ENCODE results near the gene KDM6A. TPM values are rescaled to one million over a fixed set of nuclear protein-coding genes. Genes with fewer than 3 reads are reported as not detected.

Gene KDM6A
- polyA plus RNA-seq, 1 of the 3 experiments (the other 2 are of a cell fraction) = 7.4 TPM

DNA sequence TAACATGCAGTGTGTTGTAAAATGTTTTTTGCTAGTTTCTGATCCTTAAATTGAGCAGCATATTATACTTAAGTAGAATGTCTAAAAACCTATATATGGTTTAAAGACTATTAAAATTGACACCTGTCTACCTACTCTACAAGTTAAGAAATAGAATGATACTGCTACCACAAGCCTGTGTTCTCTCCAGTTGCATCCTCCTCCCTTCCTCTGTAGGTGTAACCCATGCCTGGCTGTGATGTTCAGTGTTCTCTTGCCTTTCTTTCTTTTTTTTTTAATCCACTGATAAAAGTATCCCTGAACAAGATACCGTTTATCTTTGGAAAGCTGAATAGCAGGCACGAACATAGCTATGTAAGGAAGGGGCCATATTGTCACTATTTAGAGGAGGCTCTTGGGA is 99.1 kb downstream of the KDM6A start:
- Histone ChIP-seq H3K9me3 (0 out of 2 replicates have a peak, but pooled peaks cover 11% of the 10 kb centered on the region), H3K27me3 (ENCODE audit: insufficient read depth) (no peaks in the 10 kb centered on the region), H3K36me3 (replicated peaks in 1 of 2; ENCODE audit: control insufficient read depth in 1 of 2, insufficient read depth in 2 of 2, low read length in 1 of 2) (peaks cover 0 to 5% of the 10 kb centered on the region in 2 experiments), H3K27ac (ENCODE audit: low read depth in 2 of 2, low read length in 1 of 2) (peak overlapping the region in 1 of 2 experiments; percentile 45; a peak in 2 of 4 replicates), H3F3A (replicated peaks; ENCODE audit: insufficient read depth) (no peaks in the 10 kb centered on the region), H3K9ac (no peak overlapping the region), H3K9me2 (no peaks in the 10 kb centered on the region), H4K20me1 (ENCODE audit: insufficient read depth) (peaks cover 7% of the 10 kb centered on the region; the same call in 1 of the 2 replicates), H3K79me2 (ENCODE audit: insufficient read depth) (peaks cover 51% of the 10 kb centered on the region), H2AFZ (ENCODE audit: low read depth) (no peak overlapping the region), H3K4me1 (ENCODE audit: control insufficient read depth in 1 of 2, insufficient read depth in 2 of 2, low read depth in 1 of 2, low read length in 1 of 2) (no peaks in the 10 kb centered on the region; a peak in 2 of 4 replicates), H3K4me2 (no peak overlapping the region), H3K4me3 (ENCODE audit: low read depth in 2 of 2, low read length in 1 of 2) (no peak overlapping the region)
- TF ChIP-seq RXRA (IDR thresholded peaks at IDR 0.05; ENCODE audit: borderline replicate concordance, low read depth) (no peak), PBX3 (IDR thresholded peaks at IDR 0.05) (no peak), RAD21 (IDR thresholded peaks at IDR 0.05; ENCODE audit: low read length) (no peak), NFIC (IDR thresholded peaks at IDR 0.05; ENCODE audit: borderline replicate concordance) (no peak), EP300 (IDR thresholded peaks at IDR 0.05; ENCODE audit: borderline replicate concordance in 1 of 2, low read depth in 1 of 2, low read length in 1 of 2) (no peak)
- CTCF ChIA-PET = interaction anchor here (1.0 kb wide), 1 partner anchor 98 kb away, joined by 3 read pairs; no protein-coding TSS in a partner anchor
- WGBS (ENCODE audit: low lambda C conversion rate) = 92% methylated on average over 2 of the region's 2 CpGs
- POLR2A ChIA-PET = no interaction called here
- DNase-seq = no peak

- POLR2A ChIA-PET = no interaction called here
- no peak overlapping the region for H3K27ac ChIP-seq (ENCODE audit: low read depth in 2 of 2, low read length in 1 of 2)
- peaks cover 55% of the 10 kb centered on the region for H3K79me2 ChIP-seq (ENCODE audit: insufficient read depth)
- H3K9ac ChIP-seq = no peak overlapping the region
- H3K4me3 ChIP-seq (ENCODE audit: low read depth in 2 of 2, low read length in 1 of 2) = no peak overlapping the region
- peaks cover 1% of the 10 kb centered on the region; the same call in 1 of the 2 replicates for H4K20me1 ChIP-seq (ENCODE audit: insufficient read depth)
- H2AFZ ChIP-seq (ENCODE audit: low read depth) = no peak overlapping the region
- TF ChIP-seq GABPA (IDR thresholded peaks at IDR 0.05; ENCODE audit: low read depth) (no peak), YY1 (IDR thresholded peaks at IDR 0.05; ENCODE audit: low read depth) (no peak), MEF2A (IDR thresholded peaks at IDR 0.05; ENCODE audit: borderline replicate concordance, low read depth) (no peak), PBX3 (IDR thresholded peaks at IDR 0.05) (no peak), CTCF (IDR thresholded peaks at IDR 0.05) (no peak), TCF12 (IDR thresholded peaks at IDR 0.05) (no peak), EP300 (IDR thresholded peaks at IDR 0.05; ENCODE audit: borderline replicate concordance in 1 of 2, low read depth in 1 of 2, low read length in 1 of 2) (no peak), MAX (IDR thresholded peaks at IDR 0.05; ENCODE audit: low read depth) (no peak)
- TF ChIP-seq, protein P1, sequence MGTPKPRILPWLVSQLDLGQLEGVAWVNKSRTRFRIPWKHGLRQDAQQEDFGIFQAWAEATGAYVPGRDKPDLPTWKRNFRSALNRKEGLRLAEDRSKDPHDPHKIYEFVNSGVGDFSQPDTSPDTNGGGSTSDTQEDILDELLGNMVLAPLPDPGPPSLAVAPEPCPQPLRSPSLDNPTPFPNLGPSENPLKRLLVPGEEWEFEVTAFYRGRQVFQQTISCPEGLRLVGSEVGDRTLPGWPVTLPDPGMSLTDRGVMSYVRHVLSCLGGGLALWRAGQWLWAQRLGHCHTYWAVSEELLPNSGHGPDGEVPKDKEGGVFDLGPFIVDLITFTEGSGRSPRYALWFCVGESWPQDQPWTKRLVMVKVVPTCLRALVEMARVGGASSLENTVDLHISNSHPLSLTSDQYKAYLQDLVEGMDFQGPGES (IDR thresholded peaks at IDR 0.05; ENCODE audit: low read depth, low read length) = no peak
- TF ChIP-seq, protein P2, sequence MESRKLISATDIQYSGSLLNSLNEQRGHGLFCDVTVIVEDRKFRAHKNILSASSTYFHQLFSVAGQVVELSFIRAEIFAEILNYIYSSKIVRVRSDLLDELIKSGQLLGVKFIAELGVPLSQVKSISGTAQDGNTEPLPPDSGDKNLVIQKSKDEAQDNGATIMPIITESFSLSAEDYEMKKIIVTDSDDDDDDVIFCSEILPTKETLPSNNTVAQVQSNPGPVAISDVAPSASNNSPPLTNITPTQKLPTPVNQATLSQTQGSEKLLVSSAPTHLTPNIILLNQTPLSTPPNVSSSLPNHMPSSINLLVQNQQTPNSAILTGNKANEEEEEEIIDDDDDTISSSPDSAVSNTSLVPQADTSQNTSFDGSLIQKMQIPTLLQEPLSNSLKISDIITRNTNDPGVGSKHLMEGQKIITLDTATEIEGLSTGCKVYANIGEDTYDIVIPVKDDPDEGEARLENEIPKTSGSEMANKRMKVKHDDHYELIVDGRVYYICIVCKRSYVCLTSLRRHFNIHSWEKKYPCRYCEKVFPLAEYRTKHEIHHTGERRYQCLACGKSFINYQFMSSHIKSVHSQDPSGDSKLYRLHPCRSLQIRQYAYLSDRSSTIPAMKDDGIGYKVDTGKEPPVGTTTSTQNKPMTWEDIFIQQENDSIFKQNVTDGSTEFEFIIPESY (IDR thresholded peaks at IDR 0.05; ENCODE audit: borderline replicate concordance, low read depth) = no peak
- no peaks in the 10 kb centered on the region for H3K9me2 ChIP-seq
- H3K27me3 ChIP-seq (ENCODE audit: insufficient read depth) = no peaks in the 10 kb centered on the region
- CTCF ChIA-PET = no interaction called here
- no peak overlapping the region for H3K4me2 ChIP-seq
- peaks cover 5% of the 10 kb centered on the region for H3F3A ChIP-seq (replicated peaks; ENCODE audit: insufficient read depth)
- 95% methylated on average over 5 of the region's 5 CpGs for WGBS (ENCODE audit: low lambda C conversion rate)
- H3K4me1 ChIP-seq (ENCODE audit: control insufficient read depth in 1 of 2, insufficient read depth in 2 of 2, low read depth in 1 of 2, low read length in 1 of 2) = no peaks in the 10 kb centered on the region; a peak in 2 of 4 replicates
- 0 out of 2 replicates have a peak, but pooled peaks cover 11% of the 10 kb centered on the region for H3K9me3 ChIP-seq
- no peak for DNase-seq
- peaks cover 0 to 7% of the 10 kb centered on the region in 2 experiments for H3K36me3 ChIP-seq (replicated peaks in 1 of 2; ENCODE audit: control insufficient read depth in 1 of 2, insufficient read depth in 2 of 2, low read length in 1 of 2)
Measured at GRCh38 chrX:44973420-44973932, 100.5 kb downstream of the KDM6A start.
